GM18526 (cell line): ENCODE measurements around the gene STUB1.

Experiments used
- POLR2A ChIP-seq: IDR thresholded peaks from 3 replicates; pipeline ENCODE4 v1.6.1; 2011; ENCODE audit not compliant: insufficient read length; ENCODE audit errors: extremely low read depth

The STUB1 gene

GRCh38 chr16:724188-725040 lies 44.2 kb downstream of the STUB1 start:
- no peak for TF ChIP-seq POLR2A

- TF ChIP-seq POLR2A, result no peak
Measured at GRCh38 chr16:725041-725376, 44.8 kb downstream of the STUB1 start.

- no peak for TF ChIP-seq POLR2A
Measured at GRCh38 chr16:725463-726187, 45.4 kb downstream of the STUB1 start.

GRCh38 chr16:726188-726437 lies 45.9 kb downstream of the STUB1 start:
- no peak for TF ChIP-seq POLR2A

GRCh38 chr16:726438-727290 lies 46.5 kb downstream of the STUB1 start, which contains the start of the genes CCDC78 and HAGHL:
Gene CCDC78 (minus strand): TSS chr16:726443. CDS start chr16:726367, 76 bp downstream.
Gene HAGHL (plus strand): TSS chr16:727106. CDS start chr16:727510, 404 bp downstream.
- TF ChIP-seq POLR2A, result peak; percentile 36

GRCh38 chr16:727291-727977 lies 47.2 kb downstream of the STUB1 start:
- TF ChIP-seq POLR2A, result no peak

- TF ChIP-seq POLR2A, result no peak
Measured at GRCh38 chr16:728131-728889, 48.1 kb downstream of the STUB1 start.

GRCh38 chr16:728890-729744 lies 48.9 kb downstream of the STUB1 start:
- TF ChIP-seq POLR2A, result no peak

- TF ChIP-seq POLR2A, result no peak
Measured at GRCh38 chr16:729768-730665, 49.8 kb downstream of the STUB1 start.

GRCh38 chr16:730666-731509 lies 50.7 kb downstream of the STUB1 start:
- TF ChIP-seq POLR2A, result no peak

- TF ChIP-seq POLR2A, result no peak
Measured at GRCh38 chr16:732332-732731, 52.1 kb downstream of the STUB1 start.
